Measurements from ENCODE around the gene TF.

DNA sequence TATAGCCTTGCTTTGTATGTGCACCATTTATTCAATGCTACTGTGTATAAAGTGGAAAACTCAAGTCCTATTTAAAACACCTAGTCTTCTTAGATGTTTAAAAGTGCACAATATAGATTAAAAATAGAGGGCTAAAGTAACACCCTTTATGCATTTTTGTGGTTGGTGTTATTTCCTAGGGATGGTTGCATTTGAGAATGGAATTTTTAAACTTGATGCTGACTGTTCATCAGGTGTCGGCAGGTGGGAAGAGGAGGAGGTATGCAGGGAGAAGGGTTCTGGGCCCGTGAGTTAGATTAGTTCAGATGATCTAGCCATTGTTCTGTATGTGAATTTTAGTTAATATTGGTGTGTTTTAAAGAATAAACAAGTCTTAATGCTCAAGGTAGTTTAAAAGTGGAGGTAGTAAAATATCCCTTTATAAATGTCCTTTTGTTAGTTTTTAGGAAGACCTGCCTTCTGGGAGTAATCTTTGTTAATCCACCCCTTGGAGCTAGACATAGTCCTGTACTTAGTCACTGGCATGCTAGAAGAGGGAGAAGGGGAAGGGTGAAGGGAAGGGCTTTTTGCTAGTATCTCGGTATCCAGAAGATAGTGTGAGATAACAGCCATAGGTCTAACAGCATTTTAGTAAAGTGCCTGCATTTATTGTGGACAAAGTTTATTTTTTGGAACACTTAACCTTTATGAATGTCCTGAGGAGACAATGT is 51.4 kb downstream of the TF start:
- no peak for TF ChIP-seq POLR2A (IDR thresholded peaks at IDR 0.05)
- TF ChIP-seq, protein P1, sequence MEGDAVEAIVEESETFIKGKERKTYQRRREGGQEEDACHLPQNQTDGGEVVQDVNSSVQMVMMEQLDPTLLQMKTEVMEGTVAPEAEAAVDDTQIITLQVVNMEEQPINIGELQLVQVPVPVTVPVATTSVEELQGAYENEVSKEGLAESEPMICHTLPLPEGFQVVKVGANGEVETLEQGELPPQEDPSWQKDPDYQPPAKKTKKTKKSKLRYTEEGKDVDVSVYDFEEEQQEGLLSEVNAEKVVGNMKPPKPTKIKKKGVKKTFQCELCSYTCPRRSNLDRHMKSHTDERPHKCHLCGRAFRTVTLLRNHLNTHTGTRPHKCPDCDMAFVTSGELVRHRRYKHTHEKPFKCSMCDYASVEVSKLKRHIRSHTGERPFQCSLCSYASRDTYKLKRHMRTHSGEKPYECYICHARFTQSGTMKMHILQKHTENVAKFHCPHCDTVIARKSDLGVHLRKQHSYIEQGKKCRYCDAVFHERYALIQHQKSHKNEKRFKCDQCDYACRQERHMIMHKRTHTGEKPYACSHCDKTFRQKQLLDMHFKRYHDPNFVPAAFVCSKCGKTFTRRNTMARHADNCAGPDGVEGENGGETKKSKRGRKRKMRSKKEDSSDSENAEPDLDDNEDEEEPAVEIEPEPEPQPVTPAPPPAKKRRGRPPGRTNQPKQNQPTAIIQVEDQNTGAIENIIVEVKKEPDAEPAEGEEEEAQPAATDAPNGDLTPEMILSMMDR (IDR thresholded peaks at IDR 0.05), result no peak
